Coronary artery (tissue), 2 donors: ENCODE results near the gene COQ10B.

Experiments
- DNase-seq: peaks from one replicate; pipeline ENCODE4 v3.0.0-alpha.2; 2017; ENCODE audit warnings: low spot score
- H3K27ac ChIP-seq, 2 donors: fragments of 200-600 bp; sonication (generic); one replicate each; pipeline ENCODE4 v1.5.1; 2016 to 2019
- H3K4me3 ChIP-seq: fragments of 200-600 bp; sonication (generic); 2 replicates; pipeline ENCODE4 v1.5.1; 2016; ENCODE audit warnings: mild to moderate bottlenecking, moderate library complexity
- CTCF ChIP-seq: fragments of 200-600 bp; sonication (generic); IDR thresholded peaks from one replicate; pipeline ENCODE4 v1.5.1; 2019; ENCODE audit warnings: antibody characterized with exemption

COQ10B gene

GRCh38 chr2:197452754-197453122 lies 614 bp upstream of the COQ10B start:
- no peak for TF ChIP-seq CTCF
- Histone ChIP-seq H3K4me3 (peak overlapping the region; percentile 86), H3K27ac (peak overlapping the region; percentile 91 to 98)
- DNase-seq, result no peak

- no peak for DNase-seq
- Histone ChIP-seq H3K4me3 (peak overlapping the region; percentile 86), H3K27ac (peak overlapping the region; percentile 98 to 99)
- TF ChIP-seq CTCF, result no peak
These were observed 604 bp downstream of the COQ10B start for GRCh38 chr2:197453914-197454398.

- DNase-seq, result no peak
- no peak for TF ChIP-seq CTCF
- Histone ChIP-seq H3K27ac (peak overlapping the region in 1 of 2 donors; percentile 99), H3K4me3 (peak overlapping the region; percentile 86)
These were observed 1.6 kb downstream of the COQ10B start for GRCh38 chr2:197454923-197455322.

GRCh38 chr2:197455428-197455827 lies 2.1 kb downstream of the COQ10B start:
- no peak for TF ChIP-seq CTCF
- peak overlapping the region; percentile 86 for H3K4me3 ChIP-seq
- no peak for DNase-seq
- no peak overlapping the region for H3K27ac ChIP-seq

GRCh38 chr2:197460649-197461048 lies 7.3 kb downstream of the COQ10B start:
- Histone ChIP-seq H3K4me3 (no peak overlapping the region), H3K27ac (no peak overlapping the region)
- TF ChIP-seq CTCF, result no peak
- no peak for DNase-seq

GRCh38 chr2:197461057-197461456 lies 7.7 kb downstream of the COQ10B start:
- Histone ChIP-seq H3K27ac (no peak overlapping the region), H3K4me3 (no peak overlapping the region)
- DNase-seq, result no peak
- TF ChIP-seq CTCF, result no peak

- TF ChIP-seq CTCF, result no peak
- H3K4me3 ChIP-seq, result no peak overlapping the region
- no peak for DNase-seq
- no peak overlapping the region for H3K27ac ChIP-seq
These were observed 10.8 kb downstream of the COQ10B start for GRCh38 chr2:197464175-197464574.
